ENCODE data around the gene ATG13.

Gene ATG13

DNA sequence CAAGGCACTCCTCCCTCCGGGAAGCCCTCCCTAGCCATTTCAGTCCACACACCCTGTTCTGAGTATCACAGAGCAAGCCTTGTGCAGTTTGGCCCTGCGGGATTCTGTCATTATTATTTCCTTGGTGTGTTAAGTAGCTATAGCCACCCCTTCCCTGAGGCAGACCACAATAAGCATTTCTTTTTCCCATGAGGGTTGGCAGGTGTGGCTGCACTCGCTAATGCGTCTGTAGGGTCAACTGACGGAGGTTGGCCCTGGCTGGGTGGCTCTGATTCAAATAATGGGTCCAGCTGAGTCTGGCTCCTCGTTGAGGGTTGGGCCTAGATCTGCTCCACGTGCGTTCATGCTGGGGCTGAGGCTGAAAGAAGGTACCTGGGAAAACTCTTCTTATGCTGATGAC, 106.7 kb downstream of the ATG13 start:
- no peaks in the 10 kb centered on the region for H3K4me1 ChIP-seq
- intact Hi-C loops (cut with DNase I; ENCODE audit: low total_unique reads) = no loop called here
- DNase-seq = no peak

More for the DNA sequence above, 106.7 kb downstream of the ATG13 start:
- TF ChIP-seq CTCF (IDR thresholded peaks at IDR 0.05) = no peak
- no peak overlapping the region for H3K27ac ChIP-seq
- H3K36me3 ChIP-seq = no peaks in the 10 kb centered on the region
- H3K9me3 ChIP-seq = no peaks in the 10 kb centered on the region
- H3K27me3 ChIP-seq = no peaks in the 10 kb centered on the region
- H3K4me3 ChIP-seq = no peak overlapping the region
